Breast epithelium (tissue), 3 donors: ENCODE data around the gene ODF4.

Source experiments
- POLR2A ChIP-seq: fragments of 450-650 bp; IDR thresholded peaks from one replicate; pipeline ENCODE4 v1.6.1; 2016; ENCODE audit warnings: antibody characterized with exemption, mild to moderate bottlenecking, moderate library complexity
- TF ChIP-seq, protein P1 (sequence below), 3 donors: fragments of 450-650 bp; IDR thresholded peaks; one replicate each; pipeline ENCODE4 v1.5.1; 2016 to 2017; ENCODE audit warnings: antibody characterized with exemption in 3 of 3, mild to moderate bottlenecking in 3 of 3, moderate library complexity in 3 of 3

DNA sequence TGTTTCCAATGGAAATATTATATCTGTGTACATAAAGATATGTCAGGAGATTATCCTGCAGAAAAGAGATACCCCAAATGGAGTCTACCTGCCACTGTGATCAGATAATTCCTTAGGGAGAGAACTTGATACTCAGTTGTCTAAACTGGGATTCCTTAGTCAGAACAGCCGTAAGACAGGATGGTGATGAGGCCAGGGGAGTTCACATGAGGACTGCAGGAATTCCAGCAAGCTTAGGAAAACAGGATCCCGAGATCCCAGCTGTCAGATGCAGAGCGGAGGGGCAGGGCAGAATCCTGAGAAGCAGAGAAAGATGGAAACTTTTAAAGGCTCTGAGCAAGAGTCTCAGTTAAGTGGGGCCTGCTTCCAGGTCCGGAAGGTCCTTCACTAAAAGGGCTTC is 32.1 kb downstream of the ODF4 start:
- TF ChIP-seq, protein P1, sequence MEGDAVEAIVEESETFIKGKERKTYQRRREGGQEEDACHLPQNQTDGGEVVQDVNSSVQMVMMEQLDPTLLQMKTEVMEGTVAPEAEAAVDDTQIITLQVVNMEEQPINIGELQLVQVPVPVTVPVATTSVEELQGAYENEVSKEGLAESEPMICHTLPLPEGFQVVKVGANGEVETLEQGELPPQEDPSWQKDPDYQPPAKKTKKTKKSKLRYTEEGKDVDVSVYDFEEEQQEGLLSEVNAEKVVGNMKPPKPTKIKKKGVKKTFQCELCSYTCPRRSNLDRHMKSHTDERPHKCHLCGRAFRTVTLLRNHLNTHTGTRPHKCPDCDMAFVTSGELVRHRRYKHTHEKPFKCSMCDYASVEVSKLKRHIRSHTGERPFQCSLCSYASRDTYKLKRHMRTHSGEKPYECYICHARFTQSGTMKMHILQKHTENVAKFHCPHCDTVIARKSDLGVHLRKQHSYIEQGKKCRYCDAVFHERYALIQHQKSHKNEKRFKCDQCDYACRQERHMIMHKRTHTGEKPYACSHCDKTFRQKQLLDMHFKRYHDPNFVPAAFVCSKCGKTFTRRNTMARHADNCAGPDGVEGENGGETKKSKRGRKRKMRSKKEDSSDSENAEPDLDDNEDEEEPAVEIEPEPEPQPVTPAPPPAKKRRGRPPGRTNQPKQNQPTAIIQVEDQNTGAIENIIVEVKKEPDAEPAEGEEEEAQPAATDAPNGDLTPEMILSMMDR (IDR thresholded peaks at IDR 0.05): no peak
- TF ChIP-seq POLR2A: no peak
